Stimulated activated naive CD8-positive, alpha-beta T cell treated with anti-CD3 and anti-CD28 coated beads, Interleukin-15, amount 100 ng/mL, for 72 hours (primary cell): ENCODE results near the gene GPR108.
"Not testable (repeated sequence)": the region's sequence is repeated elsewhere in the genome, so short reads cannot be mapped to it uniquely, and the experiment has no call there.

ENCODE experiments used
- ATAC-seq: fragments of 150-1000 bp; cut with Tn5 transposase; 2 replicates; pipeline ENCODE4 v1.10.0; 2021; ENCODE audit warnings: mild to moderate bottlenecking, moderate library complexity
- DNase-seq, 2 donors: peaks; one replicate each; pipeline ENCODE4 v3.0.0; 2021 to 2022
- H3K27ac Mint-ChIP-seq, 2 donors: one replicate each; pipeline ENCODE4 v1.8.0; 2022; ENCODE audit warnings: mild to moderate bottlenecking in 2 of 2, mixed read lengths in 2 of 2, moderate library complexity in 2 of 2
- H3K27me3 Mint-ChIP-seq: one replicate; pipeline ENCODE4 v1.8.0; 2022; ENCODE audit warnings: mixed read lengths
- H3K4me1 Mint-ChIP-seq: one replicate; pipeline ENCODE4 v1.8.0; 2022; ENCODE audit warnings: mild to moderate bottlenecking, mixed read lengths
- H3K4me3 Mint-ChIP-seq, 2 donors: one replicate each; pipeline ENCODE4 v1.8.0; 2022; ENCODE audit warnings: mild to moderate bottlenecking in 2 of 2, mixed read lengths in 2 of 2, moderate library complexity in 1 of 2
- H3K9me3 Mint-ChIP-seq, 2 donors: one replicate each; pipeline ENCODE4 v1.8.0; 2022; ENCODE audit warnings: mixed read lengths in 2 of 2

GPR108 gene

GRCh38 chr19:6748543-6748942 is 11.2 kb upstream of the GPR108 start:
- not testable (repeated sequence) for H3K27me3 Mint-ChIP-seq, ATAC-seq, H3K9me3 Mint-ChIP-seq, H3K4me3 Mint-ChIP-seq, DNase-seq, H3K27ac Mint-ChIP-seq
- peaks cover 10% of the 10 kb centered on the region for H3K4me1 Mint-ChIP-seq

- H3K4me1 Mint-ChIP-seq, result peaks cover 7% of the 10 kb centered on the region
- H3K27ac Mint-ChIP-seq, result no peak overlapping the region
- no peaks in the 10 kb centered on the region for H3K9me3 Mint-ChIP-seq
- no peak overlapping the region for H3K4me3 Mint-ChIP-seq
- DNase-seq, result no peak
- H3K27me3 Mint-ChIP-seq, result no peaks in the 10 kb centered on the region
- peak; percentile 42 for ATAC-seq
Measured at GRCh38 chr19:6745965-6746364, 8.6 kb upstream of the GPR108 start.

- H3K27ac Mint-ChIP-seq, result peak overlapping the region in 1 of 2 donors; percentile 34
- no peak overlapping the region for H3K4me3 Mint-ChIP-seq
- H3K4me1 Mint-ChIP-seq, result peaks cover 11% of the 10 kb centered on the region
- H3K9me3 Mint-ChIP-seq, result no peaks in the 10 kb centered on the region
- ATAC-seq, result no peak
- no peak for DNase-seq
- H3K27me3 Mint-ChIP-seq, result no peaks in the 10 kb centered on the region
Measured at GRCh38 chr19:6744381-6745301, 7.3 kb upstream of the GPR108 start.

GRCh38 chr19:6743714-6744380 is 6.5 kb upstream of the GPR108 start:
- Mint-ChIP-seq H3K4me3 (no peak overlapping the region), H3K9me3 (no peaks in the 10 kb centered on the region), H3K4me1 (peaks cover 13% of the 10 kb centered on the region), H3K27ac (peak overlapping the region in 1 of 2 donors; percentile 34), H3K27me3 (no peaks in the 10 kb centered on the region)
- ATAC-seq (no peak), DNase-seq (no peak)

DNA sequence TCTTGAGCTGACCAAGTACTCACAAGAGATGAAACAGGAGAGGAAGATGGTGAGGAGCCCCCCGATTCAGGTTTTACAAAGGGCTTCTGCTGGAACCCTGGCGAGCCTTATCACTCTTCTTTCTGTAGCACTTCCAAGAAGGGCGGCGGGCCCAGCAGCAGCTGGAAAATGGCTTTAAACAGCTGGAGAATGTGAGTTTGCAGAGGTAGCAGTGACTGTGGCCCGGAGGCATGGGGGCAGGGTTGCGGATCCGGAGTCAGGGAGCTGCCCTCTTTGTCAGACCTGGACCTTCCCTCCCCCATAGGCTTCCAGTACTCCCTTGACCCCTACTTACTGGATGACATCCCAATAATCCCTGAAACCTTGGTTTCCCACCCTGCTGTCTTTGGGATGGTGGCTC is 5.7 kb upstream of the GPR108 start:
- H3K27ac Mint-ChIP-seq, result no peak overlapping the region

GRCh38 chr19:6740589-6741343 is 3.4 kb upstream of the GPR108 start:
- H3K27me3 Mint-ChIP-seq, result no peaks in the 10 kb centered on the region
- DNase-seq (peak; percentile 24 to 31), ATAC-seq (no peak)
- H3K27ac Mint-ChIP-seq, result peak overlapping the region in 1 of 2 donors; percentile 40
- peak overlapping the region; percentile 86 to 92 for H3K4me3 Mint-ChIP-seq
- H3K9me3 Mint-ChIP-seq, result no peaks in the 10 kb centered on the region
- H3K4me1 Mint-ChIP-seq, result peaks cover 31% of the 10 kb centered on the region

More for the DNA sequence above, 5.7 kb upstream of the GPR108 start:
- no peaks in the 10 kb centered on the region for H3K9me3 Mint-ChIP-seq
- ATAC-seq, result no peak
- DNase-seq, result no peak
- H3K4me1 Mint-ChIP-seq, result peaks cover 21% of the 10 kb centered on the region
- no peaks in the 10 kb centered on the region for H3K27me3 Mint-ChIP-seq
- H3K4me3 Mint-ChIP-seq, result no peak overlapping the region

- Mint-ChIP-seq H3K4me1 (peaks cover 36% of the 10 kb centered on the region), H3K4me3 (peak overlapping the region; percentile 86 to 92), H3K27me3 (no peaks in the 10 kb centered on the region), H3K9me3 (no peaks in the 10 kb centered on the region), H3K27ac (peak overlapping the region in 1 of 2 donors; percentile 40)
- no peak for ATAC-seq
- peak; percentile 33 to 60 for DNase-seq
Measured at GRCh38 chr19:6739883-6740588, 2.7 kb upstream of the GPR108 start.

DNA sequence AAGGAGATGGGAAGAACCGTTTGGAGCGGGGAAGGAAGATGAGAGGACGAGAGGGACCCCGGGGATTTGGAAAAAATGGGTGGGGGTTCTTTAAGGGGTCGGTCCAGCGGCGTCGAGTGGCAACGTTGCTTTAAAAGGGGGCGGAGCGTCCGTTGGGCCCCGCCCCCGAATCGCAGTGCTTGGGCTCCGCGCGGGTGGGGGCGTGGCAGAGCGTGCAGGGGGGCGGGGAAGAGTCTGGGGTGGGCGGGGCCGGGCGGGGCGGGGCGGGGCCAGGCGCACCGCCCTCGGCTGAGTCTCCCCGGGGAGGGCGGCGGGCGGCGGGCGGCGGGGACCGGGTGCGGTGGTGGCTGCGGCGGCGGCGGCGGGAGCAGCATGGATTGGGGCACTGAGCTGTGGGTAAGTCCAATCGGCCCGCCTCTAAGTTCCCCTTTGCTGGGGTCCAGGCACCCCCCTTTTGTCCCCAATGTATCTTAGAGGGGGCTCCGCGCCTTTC is 2.1 kb upstream of the GPR108 start, which contains the start of gene TRIP10:
TRIP10 (plus strand) TSS at position 291 of the 493 bp plus-strand sequence; CDS start at position 373, 82 bp downstream.
- peak within 1 kb of the TSS; percentile 14 to 100 for H3K27ac Mint-ChIP-seq
- H3K4me1 Mint-ChIP-seq, result peaks cover 39% of the 10 kb centered on the region
- ATAC-seq (peak; percentile 0), DNase-seq (peak; percentile 84 to 85)
- no peaks in the 10 kb centered on the region for H3K9me3 Mint-ChIP-seq
- no peaks in the 10 kb centered on the region for H3K27me3 Mint-ChIP-seq
- peak within 1 kb of the TSS; percentile 86 to 98 for H3K4me3 Mint-ChIP-seq

- H3K4me3 Mint-ChIP-seq, result peak overlapping the region; percentile 77 to 98
- H3K9me3 Mint-ChIP-seq, result no peaks in the 10 kb centered on the region
- ATAC-seq (no peak), DNase-seq (no peak)
- peak overlapping the region; percentile 14 to 100 for H3K27ac Mint-ChIP-seq
- peaks cover 41% of the 10 kb centered on the region for H3K4me1 Mint-ChIP-seq
- H3K27me3 Mint-ChIP-seq, result no peaks in the 10 kb centered on the region
Measured at GRCh38 chr19:6738787-6739389, 1.5 kb upstream of the GPR108 start.

DNA sequence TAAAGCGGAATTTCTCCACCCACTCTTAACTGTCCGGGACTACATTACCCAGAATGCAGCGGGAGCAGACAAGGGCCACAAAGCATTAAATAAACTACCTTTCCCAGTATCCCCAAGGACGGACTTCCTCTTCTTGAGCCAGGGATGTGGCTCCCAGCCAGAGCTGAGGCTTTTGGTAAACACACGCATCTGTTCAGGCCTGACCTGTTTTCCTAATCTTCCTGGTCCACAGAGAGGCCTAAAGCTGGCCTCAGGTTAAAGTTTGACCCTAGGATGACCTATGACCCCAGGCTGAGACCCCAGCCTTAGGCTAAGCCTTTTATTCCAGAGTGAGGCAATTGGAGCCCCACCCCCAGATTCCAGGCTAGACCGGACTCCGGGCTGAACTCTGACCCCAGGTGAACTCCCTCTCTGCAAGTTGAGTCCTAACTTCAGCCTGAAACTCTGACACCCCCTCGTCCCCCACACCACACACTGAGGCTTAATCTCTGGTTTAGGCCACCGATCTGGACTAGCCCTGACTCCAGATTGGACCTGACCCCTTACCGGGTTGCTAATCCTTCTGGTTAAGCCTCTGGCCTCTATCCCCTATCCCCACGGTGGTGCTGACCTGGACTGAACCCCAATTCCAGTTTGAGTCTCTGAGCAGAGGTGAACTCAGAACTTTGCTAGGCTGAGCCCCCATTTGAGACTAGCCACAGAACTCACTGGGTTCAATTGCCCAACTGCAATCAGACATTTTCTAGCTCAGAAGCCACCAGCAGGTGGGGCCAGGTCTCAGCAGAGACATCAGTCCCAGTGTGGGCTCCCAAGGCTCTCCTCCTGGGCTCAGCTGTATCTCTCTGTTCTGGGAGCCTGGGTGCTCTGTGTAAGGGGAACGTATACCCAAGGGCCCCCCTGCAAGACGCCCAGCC is 750 bp upstream of the GPR108 start:
- peak; percentile 50 for ATAC-seq
- Mint-ChIP-seq H3K9me3 (no peaks in the 10 kb centered on the region), H3K4me3 (peak overlapping the region; percentile 77 to 98), H3K4me1 (peaks cover 41% of the 10 kb centered on the region), H3K27ac (peak overlapping the region; percentile 14 to 100), H3K27me3 (no peaks in the 10 kb centered on the region)
- DNase-seq, result peak; percentile 84 to 89

- no peak for DNase-seq
- Mint-ChIP-seq H3K4me1 (peaks cover 41% of the 10 kb centered on the region), H3K9me3 (no peaks in the 10 kb centered on the region), H3K4me3 (peak overlapping the region; percentile 77 to 98), H3K27ac (peak overlapping the region; percentile 99 to 100), H3K27me3 (no peaks in the 10 kb centered on the region)
- peak; percentile 1 for ATAC-seq
Measured at GRCh38 chr19:6736917-6737283, 480 bp downstream of the GPR108 start.

DNA sequence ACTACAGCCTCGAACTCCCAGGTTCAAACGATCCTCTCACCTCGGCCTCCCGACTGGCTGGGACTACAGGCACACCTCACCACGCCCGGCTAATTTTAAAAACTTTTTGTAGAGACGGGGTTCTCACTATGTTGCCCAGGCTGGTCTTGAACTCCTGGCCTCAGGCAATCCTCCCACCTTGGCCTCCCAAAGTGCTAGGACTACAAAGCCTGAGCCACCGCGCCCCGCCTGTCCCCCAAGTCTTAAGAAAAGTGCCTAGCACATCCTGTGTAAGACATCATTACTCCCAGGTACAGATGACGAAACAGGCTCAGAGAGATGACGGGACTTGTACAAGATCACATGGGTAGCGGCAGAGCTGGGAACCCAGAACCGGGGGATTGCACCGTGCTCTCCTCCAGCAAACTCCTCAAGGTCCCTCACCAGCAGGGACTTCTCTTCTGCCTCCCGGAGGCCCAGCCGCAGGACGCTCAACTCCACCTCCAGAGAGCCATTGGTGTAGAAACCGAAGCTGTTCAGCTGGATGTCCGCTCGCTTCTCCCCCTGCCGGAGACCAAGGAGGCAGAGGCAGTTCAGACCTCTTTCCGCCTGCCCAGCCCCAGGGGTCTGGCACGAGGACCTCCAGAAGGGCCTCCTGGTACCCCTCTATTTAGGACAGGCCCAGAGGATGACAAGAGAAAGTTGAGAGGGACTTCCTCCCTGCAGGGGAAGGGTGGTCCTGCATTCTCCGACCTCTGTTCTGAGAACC is 1.0 kb downstream of the GPR108 start:
- peak; percentile 78 to 87 for DNase-seq
- Mint-ChIP-seq H3K27me3 (no peaks in the 10 kb centered on the region), H3K4me3 (peak overlapping the region; percentile 77 to 98), H3K4me1 (peaks cover 38% of the 10 kb centered on the region), H3K27ac (peak overlapping the region; percentile 99 to 100), H3K9me3 (no peaks in the 10 kb centered on the region)
- peak; percentile 56 for ATAC-seq
